ENCODE data around the gene COMP. TPM values are rescaled to one million over a fixed set of nuclear protein-coding genes. Genes with fewer than 3 reads are reported as not detected.

The COMP gene
- polyA plus RNA-seq, 1 of the 3 experiments (the other 2 are of a cell fraction) = 0.26 TPM

DNA sequence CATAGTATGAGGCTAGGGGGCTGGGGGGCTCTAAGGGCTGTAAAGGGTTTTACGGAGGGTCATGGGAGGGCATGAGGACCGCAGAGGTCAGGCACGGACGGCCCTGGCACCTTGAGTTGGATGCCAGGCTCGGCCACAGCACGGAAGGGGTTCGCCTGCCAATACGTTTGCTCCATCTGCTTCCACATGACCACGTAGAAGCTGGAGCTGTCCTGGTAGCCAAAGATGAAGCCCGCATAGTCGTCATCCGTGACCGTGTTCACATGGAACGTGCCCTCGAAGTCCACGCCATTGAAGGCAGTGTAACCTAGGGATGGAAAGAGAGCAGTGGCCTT, 6.4 kb downstream of the COMP start:
- Histone ChIP-seq H3K4me1 (ENCODE audit: control insufficient read depth in 1 of 2, insufficient read depth in 2 of 2, low read depth in 1 of 2, low read length in 1 of 2) (peaks cover 0 to 20% of the 10 kb centered on the region in 2 experiments; a peak in 1 of 4 replicates), H3K27ac (ENCODE audit: low read depth in 2 of 2, low read length in 1 of 2) (no peak overlapping the region), H3K79me2 (ENCODE audit: insufficient read depth) (no peaks in the 10 kb centered on the region), H3K4me3 (ENCODE audit: low read depth in 2 of 2, low read length in 1 of 2) (peak overlapping the region in 1 of 2 experiments; percentile 19; a peak in 1 of 4 replicates), H3K9me3 (no peaks in the 10 kb centered on the region), H3K27me3 (ENCODE audit: insufficient read depth) (peaks cover 30% of the 10 kb centered on the region), H2AFZ (ENCODE audit: low read depth) (no peak overlapping the region), H3K4me2 (no peak overlapping the region), H3K9ac (no peak overlapping the region), H3F3A (replicated peaks; ENCODE audit: insufficient read depth) (peaks cover 9% of the 10 kb centered on the region), H3K36me3 (replicated peaks in 1 of 2; ENCODE audit: control insufficient read depth in 1 of 2, insufficient read depth in 2 of 2, low read length in 1 of 2) (no peaks in the 10 kb centered on the region), H3K9me2 (no peaks in the 10 kb centered on the region), H4K20me1 (ENCODE audit: insufficient read depth) (no peaks in the 10 kb centered on the region)
- ChIA-PET CTCF (interaction anchor here (0.7 to 1.5 kb wide), 5 partner anchors 13 to 323 kb away, joined by 3 to 4 read pairs (median 3); no protein-coding TSS in a partner anchor), POLR2A (no interaction called here)
- DNase-seq = no peak
- WGBS (ENCODE audit: low lambda C conversion rate) = 63% methylated on average over 14 of the region's 16 CpGs
- TF ChIP-seq SMC3 (IDR thresholded peaks at IDR 0.05; ENCODE audit: low read depth, low read length) (no peak), RXRA (IDR thresholded peaks at IDR 0.05; ENCODE audit: borderline replicate concordance, low read depth) (no peak), RAD21 (IDR thresholded peaks at IDR 0.05; ENCODE audit: low read length) (no peak), CHD2 (IDR thresholded peaks at IDR 0.05; ENCODE audit: low read length, partially characterized antibody) (no peak), EP300 (IDR thresholded peaks at IDR 0.05; ENCODE audit: borderline replicate concordance in 1 of 2, low read depth in 1 of 2, low read length in 1 of 2) (no peak), JUND (IDR thresholded peaks at IDR 0.05) (no peak), TAF1 (IDR thresholded peaks at IDR 0.05; ENCODE audit: borderline replicate concordance, low read depth, low read length) (no peak), RCOR1 (IDR thresholded peaks at IDR 0.05; ENCODE audit: low read length) (no peak), FOXM1 (IDR thresholded peaks at IDR 0.05; ENCODE audit: low read depth) (no peak), GABPA (IDR thresholded peaks at IDR 0.05; ENCODE audit: low read depth) (no peak)
- TF ChIP-seq, protein P1, sequence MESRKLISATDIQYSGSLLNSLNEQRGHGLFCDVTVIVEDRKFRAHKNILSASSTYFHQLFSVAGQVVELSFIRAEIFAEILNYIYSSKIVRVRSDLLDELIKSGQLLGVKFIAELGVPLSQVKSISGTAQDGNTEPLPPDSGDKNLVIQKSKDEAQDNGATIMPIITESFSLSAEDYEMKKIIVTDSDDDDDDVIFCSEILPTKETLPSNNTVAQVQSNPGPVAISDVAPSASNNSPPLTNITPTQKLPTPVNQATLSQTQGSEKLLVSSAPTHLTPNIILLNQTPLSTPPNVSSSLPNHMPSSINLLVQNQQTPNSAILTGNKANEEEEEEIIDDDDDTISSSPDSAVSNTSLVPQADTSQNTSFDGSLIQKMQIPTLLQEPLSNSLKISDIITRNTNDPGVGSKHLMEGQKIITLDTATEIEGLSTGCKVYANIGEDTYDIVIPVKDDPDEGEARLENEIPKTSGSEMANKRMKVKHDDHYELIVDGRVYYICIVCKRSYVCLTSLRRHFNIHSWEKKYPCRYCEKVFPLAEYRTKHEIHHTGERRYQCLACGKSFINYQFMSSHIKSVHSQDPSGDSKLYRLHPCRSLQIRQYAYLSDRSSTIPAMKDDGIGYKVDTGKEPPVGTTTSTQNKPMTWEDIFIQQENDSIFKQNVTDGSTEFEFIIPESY (IDR thresholded peaks at IDR 0.05; ENCODE audit: borderline replicate concordance, low read depth) = no peak
- TF ChIP-seq, protein P2, sequence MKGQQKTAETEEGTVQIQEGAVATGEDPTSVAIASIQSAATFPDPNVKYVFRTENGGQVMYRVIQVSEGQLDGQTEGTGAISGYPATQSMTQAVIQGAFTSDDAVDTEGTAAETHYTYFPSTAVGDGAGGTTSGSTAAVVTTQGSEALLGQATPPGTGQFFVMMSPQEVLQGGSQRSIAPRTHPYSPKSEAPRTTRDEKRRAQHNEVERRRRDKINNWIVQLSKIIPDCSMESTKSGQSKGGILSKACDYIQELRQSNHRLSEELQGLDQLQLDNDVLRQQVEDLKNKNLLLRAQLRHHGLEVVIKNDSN (IDR thresholded peaks at IDR 0.05; ENCODE audit: borderline replicate concordance, low read depth) = no peak

DNA sequence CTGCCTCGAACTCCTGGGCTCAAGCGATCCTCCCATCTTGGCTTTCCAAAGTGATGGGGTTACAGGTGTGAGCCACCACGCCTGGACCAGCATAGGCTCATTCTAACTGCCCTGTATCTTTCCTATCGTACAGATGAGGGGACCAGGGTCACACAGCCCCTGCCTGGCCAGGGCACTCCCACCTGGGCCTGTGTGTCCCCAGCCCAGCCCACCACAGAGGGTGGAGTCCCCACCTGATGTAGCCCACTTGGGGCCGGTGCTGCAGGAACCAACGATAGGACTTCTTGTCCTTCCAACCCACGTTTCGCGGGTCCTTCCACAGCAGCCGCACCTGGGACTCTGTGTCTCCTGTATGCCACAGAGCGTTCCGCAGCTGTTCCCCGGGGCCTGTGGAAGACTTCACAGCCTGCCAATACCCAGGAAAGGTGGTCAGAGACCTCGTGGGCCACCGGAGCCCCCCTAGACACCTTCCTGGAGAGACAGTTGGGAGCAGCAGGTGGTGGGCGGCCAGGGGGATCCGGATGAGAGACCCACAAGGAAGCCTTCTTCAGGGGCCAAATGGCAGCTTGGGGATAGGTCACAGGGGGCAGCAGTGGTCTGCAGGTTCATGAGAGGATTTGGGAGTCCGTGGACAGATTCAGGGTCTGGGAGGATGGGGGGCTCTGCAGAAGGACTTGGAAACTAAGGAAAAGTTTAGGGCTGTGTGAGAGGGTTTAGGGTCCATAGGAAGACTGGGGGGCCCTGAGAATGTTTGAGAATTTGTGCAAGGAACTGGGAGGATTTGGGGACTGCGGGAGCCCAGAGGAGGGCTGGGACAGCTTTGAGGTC, 6.9 kb downstream of the COMP start:
- Histone ChIP-seq H3K9ac (no peak overlapping the region), H4K20me1 (ENCODE audit: insufficient read depth) (no peaks in the 10 kb centered on the region), H3K79me2 (ENCODE audit: insufficient read depth) (no peaks in the 10 kb centered on the region), H3K27ac (ENCODE audit: low read depth in 2 of 2, low read length in 1 of 2) (no peak overlapping the region), H2AFZ (ENCODE audit: low read depth) (no peak overlapping the region), H3F3A (replicated peaks; ENCODE audit: insufficient read depth) (peaks cover 9% of the 10 kb centered on the region), H3K4me3 (ENCODE audit: low read depth in 2 of 2, low read length in 1 of 2) (no peak overlapping the region), H3K36me3 (replicated peaks in 1 of 2; ENCODE audit: control insufficient read depth in 1 of 2, insufficient read depth in 2 of 2, low read length in 1 of 2) (no peaks in the 10 kb centered on the region), H3K9me2 (no peaks in the 10 kb centered on the region), H3K9me3 (no peaks in the 10 kb centered on the region), H3K4me1 (ENCODE audit: control insufficient read depth in 1 of 2, insufficient read depth in 2 of 2, low read depth in 1 of 2, low read length in 1 of 2) (peaks cover 0 to 20% of the 10 kb centered on the region in 2 experiments; a peak in 1 of 4 replicates), H3K4me2 (no peak overlapping the region), H3K27me3 (ENCODE audit: insufficient read depth) (peaks cover 24% of the 10 kb centered on the region)
- POLR2A ChIA-PET = no interaction called here
- 93% methylated on average over 18 of the region's 19 CpGs for WGBS (ENCODE audit: low lambda C conversion rate)
- CTCF ChIA-PET = interaction anchor here (0.7 to 1.5 kb wide), 5 partner anchors 13 to 322 kb away, joined by 3 to 4 read pairs (median 3); no protein-coding TSS in a partner anchor
- DNase-seq = no peak
- TF ChIP-seq MEF2A (IDR thresholded peaks at IDR 0.05; ENCODE audit: borderline replicate concordance, low read depth) (no peak), GATA2 (CRISPR knock-in tag; IDR thresholded peaks at IDR 0.05) (no peak), POLR2AphosphoS5 (IDR thresholded peaks at IDR 0.05; ENCODE audit: low read depth, low read length) (no peak), NFIC (IDR thresholded peaks at IDR 0.05; ENCODE audit: borderline replicate concordance) (no peak), TEAD4 (IDR thresholded peaks at IDR 0.05; ENCODE audit: borderline replicate concordance, insufficient read depth) (no peak), FOXJ3 (CRISPR knock-in tag; IDR thresholded peaks at IDR 0.05) (no peak), ELF1 (IDR thresholded peaks at IDR 0.05) (no peak), EZH2phosphoT487 (IDR thresholded peaks at IDR 0.05; ENCODE audit: borderline replicate concordance, low read depth) (no peak), SIN3A (IDR thresholded peaks at IDR 0.05; ENCODE audit: borderline replicate concordance, low read depth, low read length) (no peak), FOSL2 (IDR thresholded peaks at IDR 0.05; ENCODE audit: borderline replicate concordance, low read depth) (no peak)
- TF ChIP-seq, protein P1 (IDR thresholded peaks at IDR 0.05; ENCODE audit: borderline replicate concordance, low read depth) = no peak
- TF ChIP-seq, protein P3, sequence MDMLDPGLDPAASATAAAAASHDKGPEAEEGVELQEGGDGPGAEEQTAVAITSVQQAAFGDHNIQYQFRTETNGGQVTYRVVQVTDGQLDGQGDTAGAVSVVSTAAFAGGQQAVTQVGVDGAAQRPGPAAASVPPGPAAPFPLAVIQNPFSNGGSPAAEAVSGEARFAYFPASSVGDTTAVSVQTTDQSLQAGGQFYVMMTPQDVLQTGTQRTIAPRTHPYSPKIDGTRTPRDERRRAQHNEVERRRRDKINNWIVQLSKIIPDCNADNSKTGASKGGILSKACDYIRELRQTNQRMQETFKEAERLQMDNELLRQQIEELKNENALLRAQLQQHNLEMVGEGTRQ (IDR thresholded peaks at IDR 0.05; ENCODE audit: borderline replicate concordance, low read depth, low read length) = no peak

Measured in SK-N-SH (cell line).